HepG2 (cell line): ENCODE results near the gene KLHL12. TPM values are rescaled to one million over a fixed set of nuclear protein-coding genes. Genes with fewer than 3 reads are reported as not detected.

ENCODE experiments used
- CREB1 ChIP-seq, 2 experiments: fragments of 450-650 bp in 1 of 2; IDR thresholded peaks; 2 replicates each; pipeline ENCODE4 v1.6.1; 2016 to 2017; ENCODE audit warnings: control low read depth in 1 of 2, mild to moderate bottlenecking in 1 of 2, missing compliant biosample characterization in 1 of 2, missing genetic modification characterization in 1 of 2
- EZH2 ChIP-seq: conservative IDR thresholded peaks from 2 replicates; pipeline ENCODE4 v1.6.1; 2012; ENCODE audit warnings: mild to moderate bottlenecking, low read depth, low read length, moderate library complexity
- GPN1 ChIP-seq: sonication (generic); formaldehyde crosslinking; IDR thresholded peaks from 2 replicates; pipeline ENCODE4 v1.5.1; 2020; ENCODE audit warnings: missing genetic modification reagents, borderline replicate concordance
- HHEX ChIP-seq: IDR thresholded peaks from 2 replicates; pipeline ENCODE4 v1.6.1; 2016; ENCODE audit warnings: control low read depth
- IKZF4 ChIP-seq: sonication (generic); formaldehyde crosslinking; IDR thresholded peaks from 2 replicates; pipeline ENCODE4 v1.5.1; 2020; ENCODE audit warnings: borderline replicate concordance, mild to moderate bottlenecking, low read depth, missing genetic modification reagents; ENCODE audit errors: not compliant biosample characterization
- JDP2 ChIP-seq: sonication (generic); formaldehyde crosslinking; IDR thresholded peaks from 2 replicates; pipeline ENCODE4 v1.8.1; 2022; ENCODE audit warnings: missing genetic modification reagents, borderline replicate concordance
- MAFF ChIP-seq: IDR thresholded peaks from 2 replicates; pipeline ENCODE4 v1.6.1; 2011; ENCODE audit warnings: low read depth, low read length, improper control_type of control experiment
- MYC ChIP-seq: sonication (generic); formaldehyde crosslinking; IDR thresholded peaks from 2 replicates; pipeline ENCODE4 v1.9.0; 2021; ENCODE audit warnings: missing genetic modification reagents, borderline replicate concordance
- RAD21 ChIP-seq: fragments of 450-650 bp; formaldehyde crosslinking; IDR thresholded peaks from 2 replicates; pipeline ENCODE4 v1.5.0; 2020; ENCODE audit warnings: mild to moderate bottlenecking
- RFXANK ChIP-seq: IDR thresholded peaks from 2 replicates; pipeline ENCODE4 v1.6.1; 2016
- SIN3A ChIP-seq: IDR thresholded peaks from 2 replicates; pipeline ENCODE4 v1.6.1; 2011; ENCODE audit warnings: low read depth, mild to moderate bottlenecking, control low read depth, low read length, borderline replicate concordance
- TEAD2 ChIP-seq: sonication (generic); formaldehyde crosslinking; IDR thresholded peaks from 2 replicates; pipeline ENCODE4 v1.9.0; 2021; ENCODE audit warnings: missing genetic modification reagents
- ZBTB7B ChIP-seq: sonication (generic); formaldehyde crosslinking; IDR thresholded peaks from 2 replicates; pipeline ENCODE4 v1.4.0; 2020; ENCODE audit warnings: missing genetic modification reagents
- ZNF225 ChIP-seq: sonication (generic); formaldehyde crosslinking; IDR thresholded peaks from 2 replicates; pipeline ENCODE4 v1.4.0; 2020; ENCODE audit warnings: mild to moderate bottlenecking, missing genetic modification reagents
- ZNF570 ChIP-seq: sonication (generic); formaldehyde crosslinking; IDR thresholded peaks from 2 replicates; pipeline ENCODE4 v1.4.0; 2020; ENCODE audit warnings: mild to moderate bottlenecking, missing genetic modification reagents, borderline replicate concordance
- polyA plus RNA-seq, 8 experiments: library from polyadenylated mRNA; depleted of rRNA in 3 of 8; stranded (reverse) in 7 of 8; unstranded in 1 of 8; fragments of >200 nt; fragmentation: Illumina TruSeq in 4 of 8; extraction: Trizol in 4 of 8; gene quantifications; 2 replicates each; pipeline versions ENCODE4 v1.2.1 to v1.2.3, GENCODE V29; 2011 to 2016; ENCODE audit warnings: low read depth in 4 of 8, missing spikeins in 1 of 8, mixed read lengths in 1 of 8; ENCODE audit not compliant: insufficient read depth in 1 of 8
- total RNA-seq, 5 experiments: library from RNA; depleted of rRNA; stranded (reverse); fragments of >200 nt; fragmentation: Illumina TruSeq; extraction: Trizol; gene quantifications; 2 replicates each; pipeline ENCODE4 v1.2.3, GENCODE V29; 2016; ENCODE audit warnings: low read depth in 1 of 5
- TF ChIP-seq, protein P1 (sequence below): sonication (generic); formaldehyde crosslinking; IDR thresholded peaks from 2 replicates; pipeline ENCODE4 v1.5.0; 2020; ENCODE audit warnings: mild to moderate bottlenecking, missing genetic modification reagents, borderline replicate concordance
- TF ChIP-seq, protein P2 (sequence below): sonication (generic); formaldehyde crosslinking; IDR thresholded peaks from 2 replicates; pipeline ENCODE4 v1.4.0; 2020; ENCODE audit warnings: low read depth, missing genetic modification reagents

Gene KLHL12
- total and polyA plus RNA-seq, 2 of the 13 experiments (the other 11 are each of a cell fraction or from before 2014, with no cell fraction given) = 19.2 to 25.2 TPM

DNA sequence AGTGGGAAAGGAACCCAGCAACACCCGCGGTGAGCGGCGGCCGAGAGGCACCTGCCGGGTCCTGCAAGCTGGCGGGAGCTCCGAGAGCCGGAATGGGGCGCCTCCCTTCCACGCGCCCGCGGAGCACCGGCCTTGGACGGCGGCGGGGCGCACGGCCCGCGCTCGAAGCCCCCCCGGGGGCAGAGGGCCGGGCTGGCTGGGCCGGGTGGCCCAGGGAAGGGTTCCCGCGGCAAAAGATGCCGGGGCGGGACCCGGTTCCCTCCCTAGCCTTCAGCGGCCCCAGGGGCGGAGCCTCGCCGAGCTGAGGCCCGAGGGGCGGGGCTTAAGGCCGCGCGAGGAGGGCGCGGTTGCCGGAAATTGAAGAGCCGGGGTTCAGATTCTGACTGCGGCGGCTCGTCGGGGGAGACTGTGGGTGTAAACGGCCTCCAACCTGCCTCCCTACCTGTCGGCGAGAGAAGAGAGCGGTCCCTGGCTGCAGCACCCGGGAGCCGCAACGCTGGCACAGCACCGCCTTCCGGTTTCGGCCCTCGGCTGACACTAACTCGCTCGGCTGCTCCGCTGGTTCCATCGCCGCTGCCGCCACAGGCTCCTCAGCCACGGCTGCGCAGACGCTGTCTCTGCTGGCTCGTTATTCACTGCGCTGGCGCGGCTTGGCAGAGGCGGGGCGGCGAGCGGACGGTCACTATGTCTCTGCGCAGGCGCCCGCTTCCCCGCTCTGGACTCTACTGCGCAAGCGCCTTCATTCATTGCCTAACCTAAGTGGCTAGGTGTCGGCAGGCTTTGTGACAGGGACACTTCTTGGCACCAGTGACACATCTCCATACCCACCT lies 38.3 kb downstream of the KLHL12 start, which contains the start of gene RABIF (continued):
- TF ChIP-seq, protein P1, sequence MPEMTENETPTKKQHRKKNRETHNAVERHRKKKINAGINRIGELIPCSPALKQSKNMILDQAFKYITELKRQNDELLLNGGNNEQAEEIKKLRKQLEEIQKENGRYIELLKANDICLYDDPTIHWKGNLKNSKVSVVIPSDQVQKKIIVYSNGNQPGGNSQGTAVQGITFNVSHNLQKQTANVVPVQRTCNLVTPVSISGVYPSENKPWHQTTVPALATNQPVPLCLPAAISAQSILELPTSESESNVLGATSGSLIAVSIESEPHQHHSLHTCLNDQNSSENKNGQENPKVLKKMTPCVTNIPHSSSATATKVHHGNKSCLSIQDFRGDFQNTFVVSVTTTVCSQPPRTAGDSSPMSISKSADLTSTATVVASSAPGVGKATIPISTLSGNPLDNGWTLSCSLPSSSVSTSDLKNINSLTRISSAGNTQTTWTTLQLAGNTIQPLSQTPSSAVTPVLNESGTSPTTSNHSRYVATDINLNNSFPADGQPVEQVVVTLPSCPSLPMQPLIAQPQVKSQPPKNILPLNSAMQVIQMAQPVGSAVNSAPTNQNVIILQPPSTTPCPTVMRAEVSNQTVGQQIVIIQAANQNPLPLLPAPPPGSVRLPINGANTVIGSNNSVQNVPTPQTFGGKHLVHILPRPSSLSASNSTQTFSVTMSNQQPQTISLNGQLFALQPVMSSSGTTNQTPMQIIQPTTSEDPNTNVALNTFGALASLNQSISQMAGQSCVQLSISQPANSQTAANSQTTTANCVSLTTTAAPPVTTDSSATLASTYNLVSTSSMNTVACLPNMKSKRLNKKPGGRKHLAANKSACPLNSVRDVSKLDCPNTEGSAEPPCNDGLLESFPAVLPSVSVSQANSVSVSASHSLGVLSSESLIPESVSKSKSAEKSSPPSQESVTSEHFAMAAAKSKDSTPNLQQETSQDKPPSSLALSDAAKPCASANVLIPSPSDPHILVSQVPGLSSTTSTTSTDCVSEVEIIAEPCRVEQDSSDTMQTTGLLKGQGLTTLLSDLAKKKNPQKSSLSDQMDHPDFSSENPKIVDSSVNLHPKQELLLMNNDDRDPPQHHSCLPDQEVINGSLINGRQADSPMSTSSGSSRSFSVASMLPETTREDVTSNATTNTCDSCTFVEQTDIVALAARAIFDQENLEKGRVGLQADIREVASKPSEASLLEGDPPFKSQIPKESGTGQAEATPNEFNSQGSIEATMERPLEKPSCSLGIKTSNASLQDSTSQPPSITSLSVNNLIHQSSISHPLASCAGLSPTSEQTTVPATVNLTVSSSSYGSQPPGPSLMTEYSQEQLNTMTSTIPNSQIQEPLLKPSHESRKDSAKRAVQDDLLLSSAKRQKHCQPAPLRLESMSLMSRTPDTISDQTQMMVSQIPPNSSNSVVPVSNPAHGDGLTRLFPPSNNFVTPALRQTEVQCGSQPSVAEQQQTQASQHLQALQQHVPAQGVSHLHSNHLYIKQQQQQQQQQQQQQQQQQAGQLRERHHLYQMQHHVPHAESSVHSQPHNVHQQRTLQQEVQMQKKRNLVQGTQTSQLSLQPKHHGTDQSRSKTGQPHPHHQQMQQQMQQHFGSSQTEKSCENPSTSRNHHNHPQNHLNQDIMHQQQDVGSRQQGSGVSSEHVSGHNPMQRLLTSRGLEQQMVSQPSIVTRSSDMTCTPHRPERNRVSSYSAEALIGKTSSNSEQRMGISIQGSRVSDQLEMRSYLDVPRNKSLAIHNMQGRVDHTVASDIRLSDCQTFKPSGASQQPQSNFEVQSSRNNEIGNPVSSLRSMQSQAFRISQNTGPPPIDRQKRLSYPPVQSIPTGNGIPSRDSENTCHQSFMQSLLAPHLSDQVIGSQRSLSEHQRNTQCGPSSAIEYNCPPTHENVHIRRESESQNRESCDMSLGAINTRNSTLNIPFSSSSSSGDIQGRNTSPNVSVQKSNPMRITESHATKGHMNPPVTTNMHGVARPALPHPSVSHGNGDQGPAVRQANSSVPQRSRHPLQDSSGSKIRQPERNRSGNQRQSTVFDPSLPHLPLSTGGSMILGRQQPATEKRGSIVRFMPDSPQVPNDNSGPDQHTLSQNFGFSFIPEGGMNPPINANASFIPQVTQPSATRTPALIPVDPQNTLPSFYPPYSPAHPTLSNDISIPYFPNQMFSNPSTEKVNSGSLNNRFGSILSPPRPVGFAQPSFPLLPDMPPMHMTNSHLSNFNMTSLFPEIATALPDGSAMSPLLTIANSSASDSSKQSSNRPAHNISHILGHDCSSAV (CRISPR knock-in tag) = peak; percentile 72; the same call in 1 of the 2 replicates
- TF ChIP-seq TEAD2 (CRISPR knock-in tag) = no peak
- peak; percentile 57 for TF ChIP-seq SIN3A
- TF ChIP-seq CREB1 (IDR thresholded peaks at IDR 0.05) = no peak
- TF ChIP-seq CREB1 (CRISPR knock-in tag; IDR thresholded peaks at IDR 0.05) = no peak
- TF ChIP-seq GPN1 (CRISPR knock-in tag) = no peak
- TF ChIP-seq ZBTB7B (CRISPR knock-in tag) = no peak
- peak; percentile 88; the same call in 1 of the 2 replicates for TF ChIP-seq ZNF225 (CRISPR knock-in tag)
- TF ChIP-seq MAFF = no peak
- peak; percentile 72 for TF ChIP-seq MYC (CRISPR knock-in tag)
- TF ChIP-seq HHEX (CRISPR knock-in tag) = no peak
- TF ChIP-seq, protein P2, sequence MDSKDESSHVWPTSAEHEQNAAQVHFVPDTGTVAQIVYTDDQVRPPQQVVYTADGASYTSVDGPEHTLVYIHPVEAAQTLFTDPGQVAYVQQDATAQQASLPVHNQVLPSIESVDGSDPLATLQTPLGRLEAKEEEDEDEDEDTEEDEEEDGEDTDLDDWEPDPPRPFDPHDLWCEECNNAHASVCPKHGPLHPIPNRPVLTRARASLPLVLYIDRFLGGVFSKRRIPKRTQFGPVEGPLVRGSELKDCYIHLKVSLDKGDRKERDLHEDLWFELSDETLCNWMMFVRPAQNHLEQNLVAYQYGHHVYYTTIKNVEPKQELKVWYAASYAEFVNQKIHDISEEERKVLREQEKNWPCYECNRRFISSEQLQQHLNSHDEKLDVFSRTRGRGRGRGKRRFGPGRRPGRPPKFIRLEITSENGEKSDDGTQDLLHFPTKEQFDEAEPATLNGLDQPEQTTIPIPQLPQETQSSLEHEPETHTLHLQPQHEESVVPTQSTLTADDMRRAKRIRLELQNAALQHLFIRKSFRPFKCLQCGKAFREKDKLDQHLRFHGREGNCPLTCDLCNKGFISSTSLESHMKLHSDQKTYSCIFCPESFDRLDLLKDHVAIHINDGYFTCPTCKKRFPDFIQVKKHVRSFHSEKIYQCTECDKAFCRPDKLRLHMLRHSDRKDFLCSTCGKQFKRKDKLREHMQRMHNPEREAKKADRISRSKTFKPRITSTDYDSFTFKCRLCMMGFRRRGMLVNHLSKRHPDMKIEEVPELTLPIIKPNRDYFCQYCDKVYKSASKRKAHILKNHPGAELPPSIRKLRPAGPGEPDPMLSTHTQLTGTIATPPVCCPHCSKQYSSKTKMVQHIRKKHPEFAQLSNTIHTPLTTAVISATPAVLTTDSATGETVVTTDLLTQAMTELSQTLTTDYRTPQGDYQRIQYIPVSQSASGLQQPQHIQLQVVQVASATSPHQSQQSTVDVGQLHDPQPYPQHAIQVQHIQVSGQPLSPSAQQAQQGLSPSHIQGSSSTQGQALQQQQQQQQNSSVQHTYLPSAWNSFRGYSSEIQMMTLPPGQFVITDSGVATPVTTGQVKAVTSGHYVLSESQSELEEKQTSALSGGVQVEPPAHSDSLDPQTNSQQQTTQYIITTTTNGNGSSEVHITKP (CRISPR knock-in tag) = no peak
- no peak for TF ChIP-seq JDP2 (CRISPR knock-in tag)
- peak; percentile 33 for TF ChIP-seq RAD21 (CRISPR knock-in tag)
- no peak for TF ChIP-seq ZNF570 (CRISPR knock-in tag)
- no peak for TF ChIP-seq EZH2
- TF ChIP-seq IKZF4 (CRISPR knock-in tag) = no peak
- TF ChIP-seq RFXANK (CRISPR knock-in tag) = no peak; the same call in 1 of the 2 replicates
